NB4 (cell line): ENCODE results near the gene EPM2AIP1.

ENCODE experiments used
- DNase-seq: peaks from one replicate; pipeline ENCODE4 v3.0.0; 2010; ENCODE audit warnings: low read depth
- H3K4me3 ChIP-seq: one replicate; pipeline ENCODE4 v1.5.1; 2011; ENCODE audit warnings: mild to moderate bottlenecking, low read depth, low read length, moderate library complexity
- MYC ChIP-seq: IDR thresholded peaks from 2 replicates; pipeline ENCODE4 v1.6.1; 2011; ENCODE audit warnings: low read depth, low read length
- POLR2A ChIP-seq: IDR thresholded peaks from 2 replicates; pipeline ENCODE4 v1.6.1; 2011; ENCODE audit warnings: mild to moderate bottlenecking; ENCODE audit not compliant: insufficient read length; ENCODE audit errors: extremely low read depth
- TF ChIP-seq, protein P1 (sequence below): IDR thresholded peaks from 2 replicates; pipeline ENCODE4 v1.6.1; 2011; ENCODE audit warnings: low read depth, low read length
- TF ChIP-seq, protein P2 (sequence below): IDR thresholded peaks from one replicate; pipeline ENCODE4 v1.5.1; 2012; ENCODE audit warnings: low read depth, low read length

The EPM2AIP1 gene

DNA sequence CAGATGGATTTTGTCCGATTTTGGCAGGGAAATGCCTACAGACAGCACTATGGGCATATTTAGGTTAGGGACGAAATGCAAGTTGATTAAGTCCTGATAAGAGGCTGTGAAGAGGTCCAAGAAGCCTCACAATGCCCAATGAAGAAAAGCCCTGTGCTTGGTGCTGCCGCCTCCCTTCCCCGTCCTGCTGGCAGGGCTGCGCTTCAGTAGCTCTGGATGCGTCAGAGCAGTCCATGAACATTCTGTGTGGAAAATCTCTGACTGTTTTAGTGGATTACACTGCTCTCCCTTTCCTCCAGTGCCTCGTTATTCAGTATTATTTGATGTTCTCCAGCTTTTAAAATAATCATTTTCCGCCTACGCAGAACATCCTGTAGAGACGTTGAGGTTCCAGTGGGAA is 40.0 kb upstream of the EPM2AIP1 start:
- TF ChIP-seq, protein P1, sequence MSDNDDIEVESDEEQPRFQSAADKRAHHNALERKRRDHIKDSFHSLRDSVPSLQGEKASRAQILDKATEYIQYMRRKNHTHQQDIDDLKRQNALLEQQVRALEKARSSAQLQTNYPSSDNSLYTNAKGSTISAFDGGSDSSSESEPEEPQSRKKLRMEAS, result no peak
- TF ChIP-seq POLR2A (no peak), MYC (no peak)
- TF ChIP-seq, protein P2, sequence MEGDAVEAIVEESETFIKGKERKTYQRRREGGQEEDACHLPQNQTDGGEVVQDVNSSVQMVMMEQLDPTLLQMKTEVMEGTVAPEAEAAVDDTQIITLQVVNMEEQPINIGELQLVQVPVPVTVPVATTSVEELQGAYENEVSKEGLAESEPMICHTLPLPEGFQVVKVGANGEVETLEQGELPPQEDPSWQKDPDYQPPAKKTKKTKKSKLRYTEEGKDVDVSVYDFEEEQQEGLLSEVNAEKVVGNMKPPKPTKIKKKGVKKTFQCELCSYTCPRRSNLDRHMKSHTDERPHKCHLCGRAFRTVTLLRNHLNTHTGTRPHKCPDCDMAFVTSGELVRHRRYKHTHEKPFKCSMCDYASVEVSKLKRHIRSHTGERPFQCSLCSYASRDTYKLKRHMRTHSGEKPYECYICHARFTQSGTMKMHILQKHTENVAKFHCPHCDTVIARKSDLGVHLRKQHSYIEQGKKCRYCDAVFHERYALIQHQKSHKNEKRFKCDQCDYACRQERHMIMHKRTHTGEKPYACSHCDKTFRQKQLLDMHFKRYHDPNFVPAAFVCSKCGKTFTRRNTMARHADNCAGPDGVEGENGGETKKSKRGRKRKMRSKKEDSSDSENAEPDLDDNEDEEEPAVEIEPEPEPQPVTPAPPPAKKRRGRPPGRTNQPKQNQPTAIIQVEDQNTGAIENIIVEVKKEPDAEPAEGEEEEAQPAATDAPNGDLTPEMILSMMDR, result no peak

DNA sequence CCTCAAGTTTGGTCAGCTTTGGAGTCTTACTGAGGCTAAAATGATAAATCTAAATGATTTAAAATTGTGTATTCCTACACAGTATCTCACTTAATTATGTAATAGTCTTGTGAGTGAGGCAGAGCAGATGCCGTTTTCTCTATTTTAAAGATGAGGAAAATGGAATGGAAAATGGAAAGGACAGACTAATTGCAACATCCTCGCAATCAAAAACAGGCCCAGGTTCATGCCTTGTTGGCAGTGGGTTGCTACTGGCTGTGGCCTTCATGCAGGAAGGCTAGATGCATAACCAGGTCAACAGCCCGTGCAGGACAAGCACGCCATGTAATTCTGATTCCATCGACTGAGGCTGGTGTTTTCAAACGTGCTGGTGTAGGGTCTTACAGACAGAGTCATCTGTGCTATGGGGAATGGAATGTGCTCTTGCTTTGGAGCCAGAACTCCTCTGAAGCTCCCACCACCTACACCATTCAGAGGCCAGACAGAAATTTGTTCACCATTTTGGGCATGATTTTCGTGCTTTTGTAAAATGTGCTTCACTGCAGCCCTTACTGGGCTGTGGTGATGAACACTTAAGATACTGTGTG is 38.3 kb upstream of the EPM2AIP1 start:
- no peak overlapping the region for H3K4me3 ChIP-seq
- no peak for DNase-seq
- TF ChIP-seq POLR2A (no peak), MYC (no peak)
- TF ChIP-seq, protein P2, result no peak
- TF ChIP-seq, protein P1, result no peak

More for the DNA sequence above, 40.0 kb upstream of the EPM2AIP1 start:
- no peak for DNase-seq
- H3K4me3 ChIP-seq, result no peak overlapping the region

DNA sequence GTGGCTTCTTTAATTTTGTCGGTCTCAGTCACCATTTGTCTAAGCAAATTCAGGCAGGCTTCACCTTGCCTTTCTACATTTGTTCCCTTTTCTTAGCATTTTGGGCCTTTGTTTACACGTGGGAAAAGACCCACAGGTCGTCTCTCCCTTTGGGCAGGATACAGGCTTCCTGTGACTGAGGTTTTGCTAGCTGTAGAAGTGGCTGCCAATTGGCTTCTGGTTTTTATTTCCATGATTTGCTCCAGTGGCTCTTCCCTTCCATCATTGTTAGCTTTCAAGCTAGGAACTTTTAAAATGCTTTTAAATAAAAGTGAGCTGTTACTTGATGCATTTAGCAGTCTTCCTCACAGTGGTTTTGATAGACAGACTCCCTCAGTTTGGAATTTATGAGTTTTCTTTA is 37.7 kb upstream of the EPM2AIP1 start:
- no peak for DNase-seq
- TF ChIP-seq MYC (no peak), POLR2A (no peak)
- H3K4me3 ChIP-seq, result no peak overlapping the region

DNA sequence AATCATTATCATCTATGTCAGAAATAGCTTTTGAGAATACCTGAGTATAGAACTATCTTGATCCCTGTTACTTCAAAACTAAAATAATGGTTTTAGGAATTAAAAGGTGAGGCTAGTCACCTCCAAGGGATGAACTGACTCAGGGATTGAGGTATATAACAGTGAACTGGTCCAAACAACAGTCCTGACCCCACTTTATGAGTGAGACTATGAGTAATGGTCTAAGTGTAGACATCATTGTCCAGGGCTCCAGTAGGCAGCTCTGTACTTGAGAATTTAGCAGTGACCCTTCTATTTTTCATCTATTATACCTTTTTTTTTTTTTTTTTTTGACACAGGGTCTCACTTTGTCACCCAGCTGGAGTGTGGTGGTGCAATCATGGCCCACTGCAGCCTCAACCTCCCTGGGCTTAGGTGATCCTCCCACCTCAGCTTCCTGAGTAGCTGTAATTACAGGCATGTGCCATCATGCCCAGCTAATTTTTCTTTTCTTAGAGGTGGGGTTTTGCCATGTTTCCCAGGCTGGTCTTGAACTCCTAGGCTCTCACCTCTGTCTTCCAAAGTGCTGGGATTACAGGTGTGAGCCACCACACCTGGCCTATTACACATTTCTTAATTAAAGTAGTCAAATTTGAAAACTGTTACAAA is 36.7 kb upstream of the EPM2AIP1 start:
- DNase-seq, result no peak
- TF ChIP-seq POLR2A (no peak), MYC (no peak)
- TF ChIP-seq, protein P2, result no peak
- TF ChIP-seq, protein P1, result no peak
- no peak overlapping the region for H3K4me3 ChIP-seq

DNA sequence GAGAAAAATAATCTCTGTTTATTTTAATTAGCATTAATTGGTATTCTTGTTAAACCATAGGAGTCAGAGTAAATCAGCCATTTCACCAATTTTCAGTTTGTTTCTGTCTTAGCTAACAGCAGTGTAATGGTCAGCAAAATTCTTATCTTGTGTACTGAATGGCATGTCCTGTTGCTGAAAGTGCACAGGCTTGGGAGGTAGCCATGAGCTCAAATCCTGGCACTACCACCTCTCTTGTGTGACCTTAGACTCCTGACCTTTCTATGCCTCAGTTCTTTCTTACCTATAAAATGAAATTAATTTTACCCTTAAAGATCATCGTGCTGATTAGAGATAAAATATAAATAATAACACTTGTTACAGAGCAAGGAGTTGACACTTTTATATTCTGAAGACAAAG is 36.2 kb upstream of the EPM2AIP1 start:
- DNase-seq, result no peak
- TF ChIP-seq, protein P1, result no peak
- no peak for TF ChIP-seq MYC
- TF ChIP-seq, protein P2, result no peak
- TF ChIP-seq POLR2A, result no peak
- H3K4me3 ChIP-seq, result no peak overlapping the region

DNA sequence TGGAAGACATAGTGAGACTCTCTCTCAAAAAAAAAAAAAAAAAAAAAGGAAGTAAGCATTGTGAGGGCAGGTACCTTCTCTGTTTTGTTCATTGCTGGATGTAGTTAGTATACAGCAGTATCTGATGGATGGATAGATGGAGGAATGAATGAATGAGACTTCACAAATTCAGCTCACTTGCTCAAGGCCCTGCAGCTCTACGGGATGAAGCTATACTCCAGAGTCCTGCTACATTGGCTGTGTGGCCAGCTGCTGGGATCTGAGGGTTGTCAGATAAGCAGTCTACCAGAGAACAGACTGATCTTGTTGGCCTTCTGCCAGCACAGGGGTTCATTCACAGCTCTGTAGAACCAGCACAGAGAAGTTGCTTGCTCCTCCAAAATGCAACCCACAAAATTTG is 35.4 kb upstream of the EPM2AIP1 start:
- TF ChIP-seq, protein P2, result no peak
- TF ChIP-seq, protein P1, result no peak
- TF ChIP-seq MYC (no peak), POLR2A (no peak)
- no peak for DNase-seq

More for the DNA sequence above, 35.4 kb upstream of the EPM2AIP1 start:
- no peak overlapping the region for H3K4me3 ChIP-seq
